C4-2B (cell line): ENCODE results near the gene SYT12.
"Not testable (repeated sequence)": the region's sequence is repeated elsewhere in the genome, so short reads cannot be mapped to it uniquely, and the experiment has no call there.

ENCODE experiments used
- H3K27ac ChIP-seq: fragments of 450-650 bp; 2 replicates; pipeline ENCODE4 v1.5.1; 2017
- CTCF ChIP-seq: fragments of 450-650 bp; conservative IDR thresholded peaks from 2 replicates; pipeline ENCODE4 v1.5.1; 2017; ENCODE audit warnings: mild to moderate bottlenecking
- ZFX ChIP-seq: fragments of 450-650 bp; IDR thresholded peaks from 2 replicates; pipeline ENCODE4 v1.6.1; 2017

SYT12 gene

GRCh38 chr11:67002297-67002913, 20.5 kb upstream of the SYT12 start:
- no peak overlapping the region for H3K27ac ChIP-seq
- TF ChIP-seq CTCF (no peak), ZFX (no peak)

GRCh38 chr11:67002921-67003411, 20.0 kb upstream of the SYT12 start:
- TF ChIP-seq ZFX: no peak
- TF ChIP-seq CTCF: no peak
- no peak overlapping the region for H3K27ac ChIP-seq

- not testable (repeated sequence) for H3K27ac ChIP-seq
Measured at GRCh38 chr11:67005200-67005599, 17.7 kb upstream of the SYT12 start.

GRCh38 chr11:67006029-67006884, 16.7 kb upstream of the SYT12 start:
- TF ChIP-seq ZFX: no peak
- no peak overlapping the region for H3K27ac ChIP-seq

GRCh38 chr11:67007126-67007525, 15.8 kb upstream of the SYT12 start:
- no peak for TF ChIP-seq CTCF
- no peak for TF ChIP-seq ZFX
- no peak overlapping the region for H3K27ac ChIP-seq

GRCh38 chr11:67010296-67010905, 12.5 kb upstream of the SYT12 start:
- no peak for TF ChIP-seq CTCF
- no peak for TF ChIP-seq ZFX
- H3K27ac ChIP-seq: no peak overlapping the region

GRCh38 chr11:67013511-67014045, 9.4 kb upstream of the SYT12 start:
- H3K27ac ChIP-seq: no peak overlapping the region
- no peak for TF ChIP-seq ZFX
- TF ChIP-seq CTCF: no peak

- TF ChIP-seq ZFX: no peak
- TF ChIP-seq CTCF: no peak
- H3K27ac ChIP-seq: no peak overlapping the region
Measured at GRCh38 chr11:67014343-67014742, 8.6 kb upstream of the SYT12 start.
